HCT116 (cell line): ENCODE results near the gene ELP2. TPM values are rescaled to one million over a fixed set of nuclear protein-coding genes. Genes with fewer than 3 reads are reported as not detected.

Source experiments
- ATAC-seq: fragments of 200-7000 bp; cut with Tn5 transposase; 2 replicates; pipeline ENCODE4 v1.9.1; 2020; ENCODE audit warnings: mild to moderate bottlenecking, moderate library complexity
- BruUV-seq: library from RNA; stranded (reverse); fragments of 400-500 nt; replicated peaks from 2 replicates; lab custom pipeline; 2021; lab: Mats Ljungman, UMichigan
- CTCF ChIA-PET: fragments of 300-600 bp; sonication (Branson Sonifier 250); formaldehyde crosslinking; loops from one replicate; lab custom pipeline; 2021; ENCODE audit warnings: antibody characterized with exemption; lab: Charles Lee
- POLR2A ChIA-PET: fragments of 300-600, 350-600 bp; sonication (Branson Sonifier 250); formaldehyde crosslinking; loops from one replicate; lab custom pipeline; 2021; ENCODE audit warnings: antibody characterized with exemption; lab: Charles Lee
- RAD21 ChIA-PET, 2 experiments: fragments of 300-600 bp; sonication (Branson Sonifier 250); formaldehyde crosslinking; loops; one replicate each; lab custom pipeline; 2023; ENCODE audit warnings: low total read pairs in 2 of 2; ENCODE audit not compliant: uncharacterized antibody in 2 of 2, unreplicated experiment in 2 of 2, low non-redundant PET in 1 of 2; lab: Charles Lee
- DNase-seq: peaks from one replicate; pipeline ENCODE4 v3.0.0-alpha.2; 2010; ENCODE audit warnings: low read depth, low spot score
- H2AFZ ChIP-seq: fragments of 200-600 bp; shearing (Covaris generic), sonication (generic); 2 replicates; pipeline ENCODE4 v1.6.1; 2017; ENCODE audit warnings: low read depth, mixed run types, mixed read lengths, antibody characterized with exemption, low read length; ENCODE audit not compliant: poor library complexity, severe bottlenecking
- H3K27ac ChIP-seq: 2 replicates; pipeline ENCODE4 v1.5.1; 2012; ENCODE audit warnings: low read depth, low read length
- H3K27me3 ChIP-seq: fragments of 200-600 bp; sonication (generic); 2 replicates; pipeline ENCODE4 v1.6.1; 2016; ENCODE audit warnings: mixed run types, low read length, mixed read lengths; ENCODE audit not compliant: insufficient read depth
- H3K36me3 ChIP-seq, 2 experiments: fragments of 200-500 bp in 1 of 2; fragments of 200-600 bp in 1 of 2; sonication (Bioruptor generic) in 1 of 2; sonication (generic) in 1 of 2; 2 replicates each; pipeline versions ENCODE4 v1.5.1 to v1.6.1; 2014 to 2016; ENCODE audit warnings: low read length in 2 of 2, inconsistent platforms in 1 of 2, mixed read lengths in 1 of 2, mixed run types in 1 of 2; ENCODE audit not compliant: insufficient read depth in 2 of 2, control insufficient read depth in 1 of 2
- H3K4me1 ChIP-seq, 2 experiments: fragments of 200-600 bp in 1 of 2; sonication (generic) in 1 of 2; 2 replicates each; pipeline versions ENCODE4 v1.5.1 to v1.6.1; 2012 to 2017; ENCODE audit warnings: low read length in 2 of 2, inconsistent platforms in 1 of 2, mild to moderate bottlenecking in 1 of 2, mixed read lengths in 1 of 2, mixed run types in 1 of 2, moderate library complexity in 1 of 2; ENCODE audit not compliant: insufficient read depth in 2 of 2, control insufficient read depth in 1 of 2
- H3K4me2 ChIP-seq: fragments of 200-600 bp; sonication (generic); 2 replicates; pipeline ENCODE4 v1.6.1; 2017; ENCODE audit warnings: mixed run types, low read length, mixed read lengths
- H3K4me3 ChIP-seq, 2 experiments: fragments of 200-600 bp in 1 of 2; sonication (generic) in 1 of 2; replicated peaks in 1 of 2; 2 replicates each; pipeline ENCODE4 v1.5.1; 2011 to 2016; ENCODE audit warnings: low read length in 2 of 2, control low read depth in 1 of 2, low read depth in 1 of 2, mild to moderate bottlenecking in 1 of 2, mixed read lengths in 1 of 2, mixed run types in 1 of 2
- H3K79me2 ChIP-seq: fragments of 200-600 bp; sonication (generic); 2 replicates; pipeline ENCODE4 v1.6.1; 2017; ENCODE audit warnings: mild to moderate bottlenecking, mixed run types, low read length, moderate library complexity, mixed read lengths; ENCODE audit not compliant: insufficient read depth
- H3K9ac ChIP-seq: fragments of 200-600 bp; sonication (generic); 2 replicates; pipeline ENCODE4 v1.6.1; 2016; ENCODE audit warnings: low read length, mixed read lengths
- H3K9me2 ChIP-seq: fragments of 200-600 bp; sonication (generic), shearing (Covaris generic); 2 replicates; pipeline ENCODE4 v1.6.1; 2017; ENCODE audit warnings: mixed run types, mild to moderate bottlenecking, moderate library complexity; ENCODE audit not compliant: insufficient read depth
- H3K9me3 ChIP-seq, 2 experiments: fragments of 200-500 bp in 1 of 2; fragments of 200-600 bp in 1 of 2; sonication (Bioruptor generic) in 1 of 2; sonication (generic) in 1 of 2; 2 replicates each; pipeline ENCODE4 v1.6.1; 2014 to 2017; ENCODE audit warnings: low read length in 2 of 2, mixed read lengths in 2 of 2, inconsistent platforms in 1 of 2, low read depth in 1 of 2, mild to moderate bottlenecking in 1 of 2, mixed run types in 1 of 2, moderate library complexity in 1 of 2; ENCODE audit not compliant: control insufficient read depth in 1 of 2, insufficient read depth in 1 of 2
- H4K20me1 ChIP-seq: fragments of 200-600 bp; sonication (generic), shearing (Covaris generic); 2 replicates; pipeline ENCODE4 v1.6.1; 2017; ENCODE audit warnings: mixed run types, mild to moderate bottlenecking, moderate library complexity; ENCODE audit not compliant: insufficient read depth
- EGR1 ChIP-seq: IDR thresholded peaks from 2 replicates; pipeline ENCODE4 v1.6.1; 2012; ENCODE audit warnings: low read depth
- EZH2 ChIP-seq: fragments of 200-600 bp; sonication (generic); IDR thresholded peaks from 2 replicates; pipeline ENCODE4 v1.6.1; 2017; ENCODE audit warnings: antibody characterized with exemption, mixed run types
- FOSL1 ChIP-seq: IDR thresholded peaks from 2 replicates; pipeline ENCODE4 v1.6.1; 2012; ENCODE audit warnings: low read depth
- POLR2A ChIP-seq: IDR thresholded peaks from 2 replicates; pipeline ENCODE4 v1.7.0; 2011; ENCODE audit warnings: borderline replicate concordance; ENCODE audit not compliant: insufficient read depth, insufficient read length; ENCODE audit errors: extremely low read depth
- REST ChIP-seq: IDR thresholded peaks from 2 replicates; pipeline ENCODE4 v1.6.1; 2012; ENCODE audit warnings: low read depth
- SP1 ChIP-seq: IDR thresholded peaks from 2 replicates; pipeline ENCODE4 v1.6.1; 2012; ENCODE audit warnings: low read depth
- TCF7L2 ChIP-seq: IDR thresholded peaks from 2 replicates; pipeline ENCODE4 v1.7.0; 2011; ENCODE audit warnings: borderline replicate concordance, inconsistent platforms; ENCODE audit not compliant: insufficient read depth, insufficient read length; ENCODE audit errors: extremely low read depth
- intact Hi-C: fragments of 100-400 bp; cut with micrococcal nuclease; formaldehyde crosslinking; loops from 2 replicates; pipeline ENCODE4 v1.10.0; 2022
- total RNA-seq: library from RNA; stranded (reverse); gene quantifications from one replicate; pipeline ENCODE4 v1.2.1, GENCODE V29; 2021; ENCODE audit not compliant: unreplicated experiment
- TF ChIP-seq, protein P1 (sequence below): IDR thresholded peaks from 2 replicates; pipeline ENCODE4 v1.6.1; 2011; ENCODE audit warnings: mild to moderate bottlenecking, low read length, moderate library complexity; ENCODE audit not compliant: insufficient replicate concordance; ENCODE audit errors: extremely low read depth

The ELP2 gene
- total RNA-seq, 1 experiment from 2014 or later = 109 TPM

GRCh38 chr18:36143391-36143790, 13.7 kb downstream of the ELP2 start:
- DNase-seq = no peak
- BruUV-seq = no TSS peak
- ChIA-PET POLR2A (no interaction called here), RAD21 (no interaction called here), CTCF (no interaction called here)
- peaks cover 65% of the 10 kb centered on the region in 2 experiments for H3K36me3 ChIP-seq
- H3K4me3 ChIP-seq = no peak overlapping the region
- peaks cover 14% of the 10 kb centered on the region for H3K79me2 ChIP-seq
- H4K20me1 ChIP-seq = no peaks in the 10 kb centered on the region
- H3K9me2 ChIP-seq = no peaks in the 10 kb centered on the region
- no peaks in the 10 kb centered on the region for H3K4me1 ChIP-seq
- intact Hi-C loops = no loop called here
- ATAC-seq = no peak
- no peak overlapping the region for H3K9ac ChIP-seq
- no peak overlapping the region for H2AFZ ChIP-seq
- no peaks in the 10 kb centered on the region for H3K27me3 ChIP-seq
- TF ChIP-seq EZH2 (no peak), REST (no peak), POLR2A (no peak), TCF7L2 (no peak), EGR1 (no peak), FOSL1 (no peak), SP1 (no peak)
- TF ChIP-seq, protein P1, sequence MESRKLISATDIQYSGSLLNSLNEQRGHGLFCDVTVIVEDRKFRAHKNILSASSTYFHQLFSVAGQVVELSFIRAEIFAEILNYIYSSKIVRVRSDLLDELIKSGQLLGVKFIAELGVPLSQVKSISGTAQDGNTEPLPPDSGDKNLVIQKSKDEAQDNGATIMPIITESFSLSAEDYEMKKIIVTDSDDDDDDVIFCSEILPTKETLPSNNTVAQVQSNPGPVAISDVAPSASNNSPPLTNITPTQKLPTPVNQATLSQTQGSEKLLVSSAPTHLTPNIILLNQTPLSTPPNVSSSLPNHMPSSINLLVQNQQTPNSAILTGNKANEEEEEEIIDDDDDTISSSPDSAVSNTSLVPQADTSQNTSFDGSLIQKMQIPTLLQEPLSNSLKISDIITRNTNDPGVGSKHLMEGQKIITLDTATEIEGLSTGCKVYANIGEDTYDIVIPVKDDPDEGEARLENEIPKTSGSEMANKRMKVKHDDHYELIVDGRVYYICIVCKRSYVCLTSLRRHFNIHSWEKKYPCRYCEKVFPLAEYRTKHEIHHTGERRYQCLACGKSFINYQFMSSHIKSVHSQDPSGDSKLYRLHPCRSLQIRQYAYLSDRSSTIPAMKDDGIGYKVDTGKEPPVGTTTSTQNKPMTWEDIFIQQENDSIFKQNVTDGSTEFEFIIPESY = no peak
- no peaks in the 10 kb centered on the region for H3K9me3 ChIP-seq
- H3K27ac ChIP-seq = no peak overlapping the region
- H3K4me2 ChIP-seq = no peak overlapping the region
